ENCODE measurements around the gene MOV10L1.
"Not testable (repeated sequence)": the region's sequence is repeated elsewhere in the genome, so short reads cannot be mapped to it uniquely, and the experiment has no call there.

MOV10L1 gene

GRCh38 chr22:50105208-50106100, 15.6 kb downstream of the MOV10L1 start:
- DNase-seq = no peak

GRCh38 chr22:50107529-50107928, 17.7 kb downstream of the MOV10L1 start:
- DNase-seq = no peak

DNA sequence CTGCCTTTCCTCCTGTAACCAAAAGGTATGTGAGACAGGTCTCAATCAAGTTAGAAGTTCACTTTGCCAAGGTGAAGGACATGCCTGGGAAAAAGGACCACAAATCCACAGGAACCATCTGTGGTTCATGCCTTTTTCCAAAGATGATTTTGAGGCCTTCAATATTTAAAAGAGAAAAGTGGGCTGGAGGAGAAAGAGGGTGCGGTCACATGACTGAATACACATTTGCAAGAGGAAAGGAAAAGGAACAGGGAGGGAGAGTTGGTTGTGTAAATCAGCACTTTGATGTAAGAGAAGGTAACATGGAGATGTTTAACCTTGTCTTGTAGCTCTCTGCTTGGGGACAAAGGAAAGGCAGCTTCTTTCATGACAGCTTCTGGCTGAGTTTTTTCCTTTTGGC, 21.2 kb downstream of the MOV10L1 start:
- DNase-seq = no peak

GRCh38 chr22:50112151-50113118, 22.6 kb downstream of the MOV10L1 start:
- DNase-seq = no peak

GRCh38 chr22:50114221-50115021, 24.6 kb downstream of the MOV10L1 start:
- DNase-seq = peak in 2 of 3 experiments; percentile 5 to 15

- DNase-seq = no peak
These were observed 25.9 kb downstream of the MOV10L1 start for GRCh38 chr22:50115693-50116092.

GRCh38 chr22:50117168-50117762, 27.5 kb downstream of the MOV10L1 start:
- DNase-seq = no peak

- no peak for DNase-seq
These were observed 28.3 kb downstream of the MOV10L1 start for GRCh38 chr22:50118129-50118528.

DNA sequence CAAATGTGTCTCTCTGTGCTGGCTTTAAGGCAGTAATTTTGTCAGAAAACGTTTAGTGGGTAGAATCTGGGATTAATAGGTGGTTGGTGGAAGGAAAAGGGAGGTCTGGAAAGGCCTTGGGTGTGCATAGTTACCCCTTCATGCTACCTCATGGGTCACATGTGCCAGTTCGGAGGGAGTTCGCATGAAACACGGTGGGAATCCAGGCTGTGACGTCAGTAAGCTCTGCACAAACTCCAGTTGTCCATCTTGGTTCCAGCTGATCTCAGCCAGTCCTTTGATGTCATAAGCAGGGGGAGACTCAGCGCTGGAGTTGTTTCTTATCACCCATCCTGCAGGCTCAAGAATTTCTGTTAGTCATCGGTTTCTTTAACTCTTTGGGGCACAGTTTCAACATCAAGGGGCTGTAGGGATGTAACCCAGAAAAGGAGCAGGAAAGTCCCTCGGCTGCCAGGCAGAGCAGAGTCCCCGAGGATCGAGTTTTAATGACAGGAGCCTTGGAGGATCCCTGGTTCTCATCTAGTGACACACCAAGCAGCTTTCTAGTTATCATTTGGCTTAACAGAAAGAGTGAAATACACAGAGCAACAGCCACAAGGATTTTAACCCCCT, 28.9 kb downstream of the MOV10L1 start:
- no peak for DNase-seq

- DNase-seq = no peak
These were observed 29.5 kb downstream of the MOV10L1 start for GRCh38 chr22:50119169-50119767.

- no peak for DNase-seq
These were observed 30.0 kb downstream of the MOV10L1 start for GRCh38 chr22:50119768-50120251.

DNA sequence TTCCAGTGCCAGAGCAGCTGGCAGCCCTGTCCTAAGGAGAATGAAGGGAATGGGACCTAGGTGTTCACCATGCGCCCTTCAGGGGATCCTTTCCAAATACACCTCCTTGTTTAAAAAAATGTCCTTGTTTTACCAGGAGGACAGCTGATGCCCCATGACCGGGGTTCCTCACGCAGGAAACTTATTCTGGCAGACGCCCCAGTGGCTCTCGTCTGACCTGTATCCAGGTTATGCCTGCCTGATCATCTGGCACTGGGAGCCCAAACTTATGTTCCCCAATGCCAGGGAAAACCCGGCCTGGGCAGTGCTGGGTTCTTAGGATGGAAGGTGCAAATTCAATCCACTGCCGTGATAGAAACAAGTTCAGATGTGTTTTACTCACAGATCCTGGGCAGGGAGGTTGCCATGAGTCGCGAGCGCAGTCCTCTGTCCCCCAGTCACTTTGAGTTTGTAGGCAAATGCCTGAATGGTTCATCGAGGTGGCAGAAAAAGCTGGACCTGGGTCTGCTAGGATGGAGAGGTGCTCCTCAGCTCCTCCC, 31.5 kb downstream of the MOV10L1 start:
- no peak for DNase-seq

DNA sequence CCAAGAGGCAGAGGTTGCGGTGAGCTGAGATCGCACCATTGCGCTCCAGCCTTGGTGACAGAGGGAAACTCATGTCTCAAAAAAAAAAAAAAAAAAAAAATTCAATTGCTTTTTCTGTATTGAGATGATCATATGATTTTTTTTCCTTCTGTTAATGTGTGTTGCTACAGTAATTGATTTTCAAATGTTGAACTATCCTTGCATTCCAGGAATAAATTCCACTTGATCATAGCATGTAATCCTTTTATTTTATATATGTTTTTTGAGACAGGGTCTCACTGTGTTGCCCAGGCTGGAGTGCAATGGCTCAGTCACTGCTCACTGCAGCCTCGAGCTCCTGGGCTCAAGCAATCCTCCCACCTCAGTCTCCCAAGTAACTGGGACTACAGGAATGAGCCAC, 33.3 kb downstream of the MOV10L1 start:
- DNase-seq = no peak

DNA sequence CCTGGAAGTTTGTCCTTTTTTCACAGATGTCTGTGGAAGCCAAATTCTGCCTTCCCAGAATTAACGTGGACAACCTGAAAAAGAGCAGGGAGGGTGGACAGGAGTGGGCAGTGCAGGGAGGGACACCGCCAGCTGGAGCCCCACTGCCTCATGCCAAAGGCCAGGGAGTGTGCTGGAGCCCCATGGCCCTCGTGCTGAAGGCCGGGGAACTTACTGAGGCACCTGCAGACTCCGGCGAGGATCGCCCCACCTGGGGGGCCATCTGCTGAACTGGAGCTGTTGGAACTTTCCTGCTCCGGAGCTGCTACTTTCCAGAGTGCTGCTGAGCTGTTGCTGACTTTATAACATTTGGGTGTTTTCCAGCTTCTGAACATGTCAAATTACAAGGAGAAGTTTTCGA, 35.2 kb downstream of the MOV10L1 start:
- DNase-seq = no peak

DNA sequence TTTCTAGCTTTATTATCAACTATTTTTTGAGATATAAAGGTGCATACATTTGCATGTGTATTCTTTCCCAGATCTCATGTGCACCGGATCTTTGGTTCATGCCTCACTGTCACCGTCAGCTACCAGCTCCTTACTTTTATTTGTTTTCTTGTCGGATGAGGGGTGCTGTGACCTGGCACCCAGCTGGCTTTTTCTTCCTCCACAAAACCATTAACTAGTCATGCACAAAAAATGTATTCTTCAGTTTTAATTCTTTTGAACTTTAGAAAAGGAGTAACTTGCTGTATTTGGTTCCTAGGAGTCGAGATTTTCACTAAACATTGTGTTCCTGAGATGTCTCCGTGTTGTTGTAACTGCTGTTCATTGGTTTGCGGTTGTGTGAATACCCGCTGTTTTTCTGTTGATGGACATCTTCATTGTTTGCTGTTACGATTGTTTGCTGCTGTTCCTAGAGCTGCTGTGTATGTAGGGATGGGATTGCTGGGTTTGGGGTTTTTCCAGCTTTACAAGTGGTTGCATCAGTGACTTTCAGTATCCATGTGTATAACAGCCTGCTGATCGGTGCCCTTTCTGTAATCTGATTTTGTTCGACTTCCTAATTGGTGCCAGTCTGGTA, 39.4 kb downstream of the MOV10L1 start:
- no peak for DNase-seq

GRCh38 chr22:50131894-50132293, 42.1 kb downstream of the MOV10L1 start:
- no peak for DNase-seq

GRCh38 chr22:50134481-50134880, 44.7 kb downstream of the MOV10L1 start:
- DNase-seq = no peak

- no peak for DNase-seq
These were observed 46.8 kb downstream of the MOV10L1 start for GRCh38 chr22:50136581-50137015.

GRCh38 chr22:50137277-50137676, 47.5 kb downstream of the MOV10L1 start:
- not testable (repeated sequence) for DNase-seq

GRCh38 chr22:50138041-50138440, 48.2 kb downstream of the MOV10L1 start:
- DNase-seq = no peak

Data from NCI-H1417 (cell line).